Natural killer cell treated with Interleukin-12 subunit alpha and Interleukin-12 subunit beta and Interleukin-15 and Interleukin-18, amount 100 ng/mL, for 72 hours (primary cell): ENCODE measurements around the gene ENO3. TPM values are rescaled to one million over a fixed set of nuclear protein-coding genes. Genes with fewer than 3 reads are reported as not detected.
"Not testable (repeated sequence)": the region's sequence is repeated elsewhere in the genome, so short reads cannot be mapped to it uniquely, and the experiment has no call there.

Experiments
- ATAC-seq, 2 donors: fragments of 150-1000 bp; cut with Tn5 transposase in 1 of 2; sonication (Bioruptor Pico), chemical (Tn5 transposase) in 1 of 2; 2 replicates each; pipeline ENCODE4 v1.10.0; 2021
- DNase-seq: peaks from one replicate; pipeline ENCODE4 v3.0.0; 2022; ENCODE audit warnings: low spot score
- H3K27ac Mint-ChIP-seq, 2 donors: 1 replicate in 1 of 2; 2 replicates in 1 of 2; pipeline ENCODE4 v1.8.0; 2022; ENCODE audit warnings: mixed read lengths in 2 of 2, mild to moderate bottlenecking in 1 of 2, moderate library complexity in 1 of 2
- H3K27me3 Mint-ChIP-seq, 2 donors: 1 replicate in 1 of 2; 2 replicates in 1 of 2; pipeline ENCODE4 v1.8.0; 2022; ENCODE audit warnings: mixed read lengths in 2 of 2
- H3K36me3 Mint-ChIP-seq: one replicate; pipeline ENCODE4 v1.8.0; 2022; ENCODE audit warnings: mixed read lengths
- H3K4me1 Mint-ChIP-seq, 2 donors: 1 replicate in 1 of 2; 2 replicates in 1 of 2; pipeline ENCODE4 v1.8.0; 2022; ENCODE audit warnings: low read depth in 2 of 2, mixed read lengths in 2 of 2, mild to moderate bottlenecking in 1 of 2
- H3K4me3 Mint-ChIP-seq: one replicate; pipeline ENCODE4 v1.8.0; 2022; ENCODE audit warnings: mixed read lengths
- H3K9me3 Mint-ChIP-seq: 2 replicates; pipeline ENCODE4 v1.8.0; 2022; ENCODE audit warnings: mixed read lengths
- total RNA-seq, 2 donors: library from RNA; stranded (reverse); gene quantifications; one replicate each; pipeline ENCODE4 v1.2.3, GENCODE V29; 2022

The ENO3 gene
- total RNA-seq: 10 to 100 TPM in 1 of 2 donors, 1 to 10 TPM in 1; 8.7 to 26.1 TPM

- ATAC-seq (no peak), DNase-seq (no peak)
- Mint-ChIP-seq H3K27me3 (no peaks in the 10 kb centered on the region), H3K27ac (peak within 1 kb of the TSS; percentile 78 to 96), H3K4me1 (peaks cover 27 to 31% of the 10 kb centered on the region in 2 donors), H3K4me3 (peak within 1 kb of the TSS; percentile 89), H3K9me3 (no peaks in the 10 kb centered on the region), H3K36me3 (peaks cover 13% of the 10 kb centered on the region)
Measured at GRCh38 chr17:4950746-4951204, at the start of gene ENO3. Gene ENO3 (plus strand): TSS chr17:4951119. CDS start chr17:4951830, 711 bp downstream.

DNA sequence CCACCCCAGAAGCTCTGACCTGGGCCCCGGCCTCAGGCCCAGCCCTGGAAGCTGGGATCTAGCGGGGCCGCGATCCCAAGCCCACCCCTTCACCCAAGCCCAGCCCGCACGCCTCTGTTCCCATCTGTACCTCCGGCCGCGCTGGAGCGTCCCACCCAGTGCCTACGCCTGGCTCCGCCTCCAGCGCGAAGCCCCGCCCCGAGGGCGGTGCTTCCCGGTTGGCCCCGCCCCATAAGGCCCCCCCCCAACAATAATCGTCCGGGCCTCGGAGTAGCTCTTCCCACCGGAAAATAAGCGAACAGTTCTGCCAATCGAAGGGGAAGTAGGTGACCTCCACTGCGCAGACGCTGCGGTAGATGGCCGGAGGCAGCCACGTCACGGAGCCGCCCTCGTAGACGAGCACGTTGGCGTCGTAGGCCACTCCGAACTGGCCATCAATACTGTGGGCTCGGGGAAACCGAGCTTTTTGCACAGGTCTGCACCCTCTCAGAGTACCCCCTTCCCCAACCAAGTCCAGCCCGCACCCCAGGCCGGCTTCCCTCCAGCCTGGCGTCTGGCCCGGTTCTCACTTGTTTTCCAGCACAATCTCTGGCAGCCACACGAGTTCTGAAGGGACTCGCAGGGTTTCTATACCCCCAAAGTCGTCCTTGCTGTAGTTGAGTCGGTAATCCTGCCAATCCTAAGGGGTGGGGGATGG, 49.1 kb upstream of the ENO3 start:
- Mint-ChIP-seq H3K27me3 (no peaks in the 10 kb centered on the region), H3K4me1 (peaks cover 26 to 38% of the 10 kb centered on the region in 2 donors), H3K36me3 (no peaks in the 10 kb centered on the region), H3K9me3 (no peaks in the 10 kb centered on the region), H3K27ac (peak overlapping the region; percentile 82 to 92), H3K4me3 (peak overlapping the region; percentile 84)
- DNase-seq (no peak), ATAC-seq (peak; percentile 32 to 63)

DNA sequence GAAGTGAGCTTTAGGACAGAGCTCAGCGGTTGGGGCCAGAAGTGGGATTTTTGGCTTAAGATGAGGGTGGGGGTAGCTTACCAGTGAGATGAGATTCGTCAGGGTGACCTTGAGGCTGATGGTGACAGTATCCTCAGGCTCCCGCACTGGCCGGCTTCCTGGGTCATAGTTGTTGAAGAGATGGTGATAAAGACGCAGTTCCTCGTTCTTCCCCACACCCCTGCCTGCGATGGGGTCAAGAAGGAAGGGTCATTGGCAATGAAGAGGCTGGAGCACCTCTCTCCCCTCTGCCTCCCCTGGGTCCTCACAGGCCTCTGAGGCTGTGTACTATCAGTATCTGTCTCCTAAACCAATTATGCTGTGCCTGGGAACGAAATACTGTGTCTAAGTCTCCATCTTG, 48.4 kb upstream of the ENO3 start:
- no peaks in the 10 kb centered on the region for H3K27me3 Mint-ChIP-seq
- no peaks in the 10 kb centered on the region for H3K36me3 Mint-ChIP-seq
- ATAC-seq (no peak), DNase-seq (no peak)
- peak overlapping the region; percentile 82 to 92 for H3K27ac Mint-ChIP-seq
- no peaks in the 10 kb centered on the region for H3K9me3 Mint-ChIP-seq
- H3K4me3 Mint-ChIP-seq: peak overlapping the region; percentile 84
- H3K4me1 Mint-ChIP-seq: peaks cover 26 to 38% of the 10 kb centered on the region in 2 donors

DNA sequence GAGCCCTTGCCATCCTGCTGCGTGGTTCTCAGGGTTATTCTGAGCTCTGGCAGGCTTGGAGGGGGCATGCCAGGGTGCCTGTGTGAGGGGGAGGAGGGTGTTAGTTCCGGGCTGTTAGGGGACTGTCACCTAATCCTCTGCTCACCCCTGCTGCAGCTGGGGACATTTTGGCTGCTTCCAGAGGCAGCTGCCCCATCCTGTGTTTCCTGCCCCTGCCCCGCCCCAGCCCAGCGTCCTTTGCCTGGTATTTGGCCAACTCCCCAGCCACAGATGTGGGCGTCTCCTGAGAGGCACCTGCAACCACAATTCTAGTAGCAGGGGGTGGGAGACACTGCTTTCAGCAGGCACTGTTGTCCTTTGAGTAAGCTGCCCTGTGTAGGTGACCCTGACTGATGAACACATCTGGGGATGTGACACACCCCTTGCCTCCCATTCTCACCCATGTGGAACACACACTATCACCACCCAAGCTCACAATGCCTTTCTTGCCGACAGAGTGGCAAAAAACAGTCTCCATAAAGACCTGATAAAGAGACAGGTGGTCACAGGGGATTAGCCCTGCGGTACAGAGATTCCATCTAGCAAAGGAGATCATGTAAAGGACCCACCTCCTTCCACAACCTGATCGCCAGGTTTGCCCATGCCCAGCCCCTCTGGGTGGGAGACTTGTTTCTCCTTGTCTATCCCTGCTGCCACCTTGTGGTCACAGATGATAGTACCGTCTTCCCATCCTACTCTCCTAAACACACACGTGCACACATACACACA, 47.7 kb upstream of the ENO3 start, which contains the start of gene CHRNE:
CHRNE (minus strand) TSS at position 48 of the 768 bp plus-strand sequence; CDS start at position 13, 35 bp downstream.
- peak within 1 kb of the TSS; percentile 84 for H3K4me3 Mint-ChIP-seq
- H3K9me3 Mint-ChIP-seq: no peaks in the 10 kb centered on the region
- peak; percentile 76 for DNase-seq
- H3K27me3 Mint-ChIP-seq: no peaks in the 10 kb centered on the region
- H3K4me1 Mint-ChIP-seq: peaks cover 26 to 38% of the 10 kb centered on the region in 2 donors
- H3K27ac Mint-ChIP-seq: peak within 1 kb of the TSS; percentile 82 to 92
- H3K36me3 Mint-ChIP-seq: no peaks in the 10 kb centered on the region
- peak; percentile 13 to 31 for ATAC-seq

DNA sequence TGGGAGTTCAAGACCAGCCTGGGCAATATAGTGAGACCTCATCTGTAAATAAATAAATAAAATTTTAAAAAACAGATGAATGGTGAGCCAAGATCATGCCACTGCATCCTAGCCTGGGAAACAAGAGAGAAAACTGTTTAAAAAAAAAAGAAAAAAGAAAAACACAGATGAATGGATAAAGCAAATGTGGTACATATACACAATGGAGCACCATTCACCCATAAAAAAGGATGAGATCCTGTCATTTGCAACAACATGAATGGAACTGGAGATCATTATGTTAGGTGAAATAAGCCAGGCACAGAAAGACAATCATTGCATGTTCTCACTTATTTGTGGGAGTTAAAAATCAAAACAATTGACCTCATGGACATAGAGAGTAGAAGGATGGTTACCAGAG, 44.3 kb upstream of the ENO3 start:
- DNase-seq, H3K27me3 Mint-ChIP-seq, H3K9me3 Mint-ChIP-seq, ATAC-seq, H3K27ac Mint-ChIP-seq, H3K36me3 Mint-ChIP-seq, H3K4me3 Mint-ChIP-seq: not testable (repeated sequence)
- H3K4me1 Mint-ChIP-seq: peaks cover 15 to 19% of the 10 kb centered on the region in 2 donors

DNA sequence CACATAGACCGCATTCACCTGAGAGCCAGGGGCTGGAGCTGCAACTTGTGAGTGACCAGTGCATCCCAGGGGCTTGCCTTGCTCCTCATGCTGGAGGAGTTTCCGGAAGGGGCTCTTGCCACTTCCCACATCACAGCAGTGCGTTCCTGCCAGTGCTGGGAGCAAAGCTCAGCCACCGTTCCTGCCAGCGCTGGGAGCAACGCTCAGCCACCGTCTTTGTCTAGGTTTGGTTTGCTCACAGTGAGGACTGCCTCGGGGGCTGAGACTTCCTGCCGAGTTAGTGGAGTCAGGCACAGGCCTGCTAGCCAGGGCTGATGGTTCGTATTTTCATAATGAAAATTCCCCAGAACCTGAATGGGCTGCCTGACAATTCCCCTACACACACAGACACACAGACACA, 42.6 kb upstream of the ENO3 start:
- no peaks in the 10 kb centered on the region for H3K36me3 Mint-ChIP-seq
- no peak overlapping the region for H3K4me3 Mint-ChIP-seq
- peaks cover 3 to 5% of the 10 kb centered on the region in 2 donors for H3K4me1 Mint-ChIP-seq
- H3K27me3 Mint-ChIP-seq: no peaks in the 10 kb centered on the region
- H3K9me3 Mint-ChIP-seq: no peaks in the 10 kb centered on the region
- no peak for ATAC-seq
- no peak for DNase-seq
- no peak overlapping the region for H3K27ac Mint-ChIP-seq

DNA sequence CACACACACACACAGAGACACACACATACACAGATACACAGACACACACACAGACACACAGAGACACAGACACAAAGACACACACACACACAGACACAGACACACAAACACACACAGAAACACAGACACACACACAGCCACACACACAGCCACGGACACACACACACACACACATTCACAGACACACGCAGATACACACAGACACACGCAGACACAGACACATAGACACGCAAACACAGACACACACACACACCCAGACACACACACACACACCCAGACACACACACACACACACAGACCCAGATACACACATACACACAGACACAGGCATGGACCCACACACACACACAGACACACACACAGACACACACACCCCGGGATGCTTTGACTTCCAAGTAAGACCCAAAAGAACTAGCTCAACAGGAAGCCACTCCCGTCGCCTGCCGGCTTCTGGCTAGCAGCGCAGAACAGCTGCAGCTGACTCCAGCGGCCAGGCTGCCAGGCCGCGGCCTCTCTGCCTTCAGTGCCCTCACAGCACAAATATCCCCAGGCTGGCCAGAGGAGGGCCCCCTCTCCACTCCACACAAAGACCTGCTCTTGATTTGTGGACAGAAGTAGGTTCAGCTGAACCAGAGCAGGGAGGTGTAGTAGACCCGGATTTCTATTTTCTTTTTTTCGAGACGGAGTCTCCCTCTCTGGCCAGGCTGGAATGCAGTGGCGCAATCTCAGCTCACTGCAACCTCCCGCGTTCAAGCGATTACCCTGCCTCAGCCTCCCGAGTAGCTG, 42.0 kb upstream of the ENO3 start:
- H3K9me3 Mint-ChIP-seq: no peaks in the 10 kb centered on the region
- H3K4me1 Mint-ChIP-seq: no peaks in the 10 kb centered on the region
- H3K4me3 Mint-ChIP-seq: no peak overlapping the region
- H3K27me3 Mint-ChIP-seq: no peaks in the 10 kb centered on the region
- ATAC-seq (peak; percentile 95 to 96), DNase-seq (peak; percentile 84)
- H3K27ac Mint-ChIP-seq: no peak overlapping the region
- no peaks in the 10 kb centered on the region for H3K36me3 Mint-ChIP-seq

GRCh38 chr17:4913994-4914393, 36.9 kb upstream of the ENO3 start:
- H3K4me3 Mint-ChIP-seq: no peak overlapping the region
- H3K9me3 Mint-ChIP-seq: no peaks in the 10 kb centered on the region
- no peaks in the 10 kb centered on the region for H3K36me3 Mint-ChIP-seq
- H3K27me3 Mint-ChIP-seq: no peaks in the 10 kb centered on the region
- ATAC-seq (no peak), DNase-seq (no peak)
- peak overlapping the region in 1 of 2 donors; percentile 18 for H3K27ac Mint-ChIP-seq
- no peaks in the 10 kb centered on the region for H3K4me1 Mint-ChIP-seq

GRCh38 chr17:4914551-4914950, 36.4 kb upstream of the ENO3 start:
- not testable (repeated sequence) for DNase-seq, H3K27me3 Mint-ChIP-seq, H3K36me3 Mint-ChIP-seq, H3K27ac Mint-ChIP-seq, H3K9me3 Mint-ChIP-seq, H3K4me1 Mint-ChIP-seq, H3K4me3 Mint-ChIP-seq, ATAC-seq

DNA sequence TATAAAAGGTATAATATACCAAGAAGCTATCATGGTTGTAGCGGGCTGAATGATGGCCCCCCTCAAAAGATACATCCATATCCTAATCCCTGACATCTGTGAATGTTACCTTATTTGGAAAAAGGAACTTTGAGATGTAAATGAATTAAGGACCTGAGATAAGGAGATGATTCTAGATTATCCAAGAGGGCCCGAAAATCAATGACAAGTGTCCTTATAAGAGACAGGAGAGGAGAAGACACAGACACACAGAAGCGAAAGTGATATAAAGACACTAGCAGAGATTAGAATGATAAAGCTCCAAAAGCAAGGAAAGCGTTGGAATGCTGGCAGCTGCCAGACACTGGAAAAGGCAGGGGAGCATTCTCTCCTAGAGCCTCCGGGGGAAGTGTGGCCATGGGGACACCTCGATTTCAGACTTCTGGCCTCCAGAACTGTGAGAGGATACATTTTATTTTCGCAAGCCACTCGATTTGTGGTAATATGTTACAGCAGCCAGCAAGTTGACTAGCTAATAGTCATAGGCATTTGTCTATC, 31.3 kb upstream of the ENO3 start:
- Mint-ChIP-seq H3K4me1 (peaks cover 0 to 8% of the 10 kb centered on the region in 2 donors), H3K36me3 (no peaks in the 10 kb centered on the region), H3K4me3 (no peak overlapping the region), H3K9me3 (no peaks in the 10 kb centered on the region), H3K27me3 (no peaks in the 10 kb centered on the region), H3K27ac (no peak overlapping the region)
- no peak for DNase-seq
- ATAC-seq: no peak

- H3K36me3 Mint-ChIP-seq: no peaks in the 10 kb centered on the region
- H3K4me3 Mint-ChIP-seq: no peak overlapping the region
- no peaks in the 10 kb centered on the region for H3K9me3 Mint-ChIP-seq
- DNase-seq (no peak), ATAC-seq (peak; percentile 68 to 91)
- no peaks in the 10 kb centered on the region for H3K27me3 Mint-ChIP-seq
- H3K4me1 Mint-ChIP-seq: peaks cover 0 to 8% of the 10 kb centered on the region in 2 donors
- H3K27ac Mint-ChIP-seq: peak overlapping the region in 1 of 2 donors; percentile 45
Measured at GRCh38 chr17:4920351-4921048, 30.4 kb upstream of the ENO3 start.

GRCh38 chr17:4921320-4921719, 29.6 kb upstream of the ENO3 start:
- Mint-ChIP-seq H3K4me3 (no peak overlapping the region), H3K27me3 (no peaks in the 10 kb centered on the region), H3K27ac (no peak overlapping the region), H3K9me3 (no peaks in the 10 kb centered on the region), H3K4me1 (peaks cover 0 to 8% of the 10 kb centered on the region in 2 donors), H3K36me3 (no peaks in the 10 kb centered on the region)
- DNase-seq (no peak), ATAC-seq (no peak)
